DOHH2 (cell line): Measurements from ENCODE around the gene ZMYND8.

Experiments
- H3F3A ChIP-seq: fragments of 200-600 bp; sonication (generic), shearing (Covaris generic); 2 replicates; pipeline ENCODE4 v1.6.0; 2016; ENCODE audit warnings: antibody characterized with exemption, mild to moderate bottlenecking; ENCODE audit not compliant: control insufficient read depth, insufficient read depth
- H3K27ac ChIP-seq: fragments of 200-600 bp; sonication (generic); 2 replicates; pipeline ENCODE4 v1.5.1; 2014; ENCODE audit warnings: low read depth, mild to moderate bottlenecking, low read length, moderate library complexity
- H3K27me3 ChIP-seq: fragments of 200-600 bp; sonication (generic); 2 replicates; pipeline ENCODE4 v1.6.1; 2014; ENCODE audit warnings: mild to moderate bottlenecking, low read length, mixed read lengths; ENCODE audit not compliant: control insufficient read depth
- H3K36me3 ChIP-seq: fragments of 200-600 bp; sonication (generic); 2 replicates; pipeline ENCODE4 v1.6.1; 2014; ENCODE audit warnings: mild to moderate bottlenecking, low read length, moderate library complexity, mixed read lengths; ENCODE audit not compliant: control insufficient read depth
- H3K4me1 ChIP-seq: fragments of 200-600 bp; sonication (generic); 2 replicates; pipeline ENCODE4 v1.6.1; 2014; ENCODE audit warnings: mild to moderate bottlenecking, low read length, mixed read lengths; ENCODE audit not compliant: control insufficient read depth
- H3K4me2 ChIP-seq: fragments of 200-600 bp; sonication (generic); 2 replicates; pipeline ENCODE4 v1.6.0; 2014; ENCODE audit warnings: mild to moderate bottlenecking, low read length, moderate library complexity
- H3K4me3 ChIP-seq: fragments of 200-600 bp; sonication (generic); 2 replicates; pipeline ENCODE4 v1.5.1; 2014; ENCODE audit warnings: mild to moderate bottlenecking, low read length, mixed read lengths
- H3K79me2 ChIP-seq: fragments of 200-600 bp; sonication (generic); 2 replicates; pipeline ENCODE4 v1.6.1; 2014; ENCODE audit warnings: mild to moderate bottlenecking, low read length, mixed read lengths; ENCODE audit not compliant: control insufficient read depth
- H3K9me2 ChIP-seq: fragments of 200-600 bp; sonication (generic); replicated peaks from 2 replicates; pipeline ENCODE4 v1.6.1; 2014; ENCODE audit warnings: mild to moderate bottlenecking, low read length, mixed read lengths; ENCODE audit not compliant: control insufficient read depth
- H3K9me3 ChIP-seq: fragments of 200-600 bp; sonication (generic); 2 replicates; pipeline ENCODE4 v1.6.1; 2014; ENCODE audit warnings: antibody characterized with exemption, low read length, mixed read lengths; ENCODE audit not compliant: control insufficient read depth, insufficient read depth
- H4K20me1 ChIP-seq: fragments of 200-600 bp; sonication (generic); 2 replicates; pipeline ENCODE4 v1.6.0; 2014; ENCODE audit warnings: low read depth, mild to moderate bottlenecking, antibody characterized with exemption, low read length, moderate library complexity; ENCODE audit not compliant: control insufficient read depth, insufficient read depth
- EZH2phosphoT487 ChIP-seq: fragments of 200-600 bp; sonication (generic); IDR thresholded peaks from 2 replicates; pipeline ENCODE4 v1.6.1; 2017; ENCODE audit warnings: borderline replicate concordance, mild to moderate bottlenecking, antibody characterized with exemption, low read length, moderate library complexity, mixed read lengths
- TF ChIP-seq, protein P1 (sequence below): fragments of 200-600 bp; sonication (generic); IDR thresholded peaks from one replicate; pipeline ENCODE4 v1.5.1; 2014; ENCODE audit warnings: antibody characterized with exemption, mild to moderate bottlenecking, low read depth, low read length; ENCODE audit not compliant: poor library complexity, severe bottlenecking

Gene ZMYND8

DNA sequence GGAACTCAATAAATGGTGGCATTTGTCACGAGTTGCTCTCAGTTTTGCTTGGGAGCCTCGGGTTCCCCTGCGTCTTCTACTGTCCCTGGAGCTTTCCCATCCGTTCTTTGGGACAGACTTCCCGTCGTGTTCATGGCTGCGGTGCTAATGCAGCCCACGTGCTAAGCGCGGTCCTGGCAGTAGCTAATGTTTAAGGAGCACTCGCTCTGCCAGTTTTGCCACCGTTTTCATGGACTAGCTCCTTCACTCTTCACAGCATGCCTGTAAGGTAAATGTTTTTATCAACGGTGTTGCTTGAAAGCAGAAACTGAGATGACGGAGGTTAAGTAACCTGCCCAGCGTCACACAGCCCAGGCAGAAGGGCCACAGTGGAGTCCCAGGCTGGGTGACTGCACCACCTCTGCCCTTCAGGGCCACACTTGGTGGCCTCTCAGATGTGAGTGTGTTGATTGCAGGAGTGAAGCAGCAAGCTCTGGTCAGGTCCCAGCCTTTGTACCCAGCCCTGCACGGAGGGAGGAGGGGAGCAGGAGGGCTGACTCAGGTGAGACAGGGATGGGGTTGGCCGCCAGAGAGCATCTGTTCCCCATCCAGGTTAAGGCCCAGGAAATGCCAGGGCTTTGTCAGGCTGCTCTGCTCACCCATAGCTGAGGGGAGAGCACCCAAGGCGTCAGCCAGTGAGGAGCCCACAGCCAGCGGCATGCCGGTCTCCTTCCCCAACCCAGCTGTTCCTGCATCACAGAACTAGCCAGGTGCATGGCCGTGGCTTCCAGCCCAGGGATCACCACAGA is 181.8 kb downstream of the ZMYND8 start:
- H3K4me3 ChIP-seq: no peak overlapping the region
- peaks cover 5% of the 10 kb centered on the region for H3K27me3 ChIP-seq
- no peaks in the 10 kb centered on the region for H3F3A ChIP-seq
- H3K9me3 ChIP-seq: no peaks in the 10 kb centered on the region
- H3K4me2 ChIP-seq: no peak overlapping the region
- no peaks in the 10 kb centered on the region for H3K79me2 ChIP-seq
- H3K9me2 ChIP-seq: no peaks in the 10 kb centered on the region
- H3K36me3 ChIP-seq: no peaks in the 10 kb centered on the region
- no peak for TF ChIP-seq EZH2phosphoT487
- TF ChIP-seq, protein P1, sequence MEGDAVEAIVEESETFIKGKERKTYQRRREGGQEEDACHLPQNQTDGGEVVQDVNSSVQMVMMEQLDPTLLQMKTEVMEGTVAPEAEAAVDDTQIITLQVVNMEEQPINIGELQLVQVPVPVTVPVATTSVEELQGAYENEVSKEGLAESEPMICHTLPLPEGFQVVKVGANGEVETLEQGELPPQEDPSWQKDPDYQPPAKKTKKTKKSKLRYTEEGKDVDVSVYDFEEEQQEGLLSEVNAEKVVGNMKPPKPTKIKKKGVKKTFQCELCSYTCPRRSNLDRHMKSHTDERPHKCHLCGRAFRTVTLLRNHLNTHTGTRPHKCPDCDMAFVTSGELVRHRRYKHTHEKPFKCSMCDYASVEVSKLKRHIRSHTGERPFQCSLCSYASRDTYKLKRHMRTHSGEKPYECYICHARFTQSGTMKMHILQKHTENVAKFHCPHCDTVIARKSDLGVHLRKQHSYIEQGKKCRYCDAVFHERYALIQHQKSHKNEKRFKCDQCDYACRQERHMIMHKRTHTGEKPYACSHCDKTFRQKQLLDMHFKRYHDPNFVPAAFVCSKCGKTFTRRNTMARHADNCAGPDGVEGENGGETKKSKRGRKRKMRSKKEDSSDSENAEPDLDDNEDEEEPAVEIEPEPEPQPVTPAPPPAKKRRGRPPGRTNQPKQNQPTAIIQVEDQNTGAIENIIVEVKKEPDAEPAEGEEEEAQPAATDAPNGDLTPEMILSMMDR: no peak
- H3K4me1 ChIP-seq: no peaks in the 10 kb centered on the region
- no peaks in the 10 kb centered on the region for H4K20me1 ChIP-seq
- H3K27ac ChIP-seq: no peak overlapping the region

DNA sequence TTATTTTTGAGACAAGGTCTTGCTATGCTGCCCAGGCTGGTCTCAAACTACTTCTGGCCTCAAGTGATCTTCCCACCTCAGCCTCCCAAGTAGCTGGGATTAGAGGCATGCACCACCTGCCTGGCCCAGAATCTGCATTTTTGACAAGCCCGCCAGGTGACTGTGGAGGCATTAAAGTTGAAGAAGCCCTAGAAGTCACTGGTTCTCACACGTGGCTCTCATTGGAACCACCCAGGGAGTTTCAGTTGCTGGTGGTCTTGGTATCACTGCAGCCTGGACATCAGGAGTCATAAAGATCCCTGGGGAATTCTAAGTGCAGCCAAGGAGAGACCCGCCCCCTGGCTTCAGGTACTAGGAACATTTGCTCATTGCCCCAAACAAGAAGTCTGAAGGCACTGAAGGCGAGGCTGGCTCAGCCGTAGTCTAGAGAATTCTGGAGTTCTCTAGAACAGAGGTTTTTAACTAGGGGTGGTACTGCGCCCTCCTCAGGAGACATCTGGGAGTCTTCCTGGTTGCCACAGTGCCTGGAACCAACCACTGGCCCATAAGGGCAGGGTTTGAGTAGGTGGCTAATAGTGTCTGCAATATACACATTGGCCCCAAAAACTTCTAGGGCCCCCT is 182.8 kb downstream of the ZMYND8 start:
- TF ChIP-seq EZH2phosphoT487: no peak
- TF ChIP-seq, protein P1: no peak
- Histone ChIP-seq H3K4me3 (no peak overlapping the region), H3K4me2 (no peak overlapping the region), H3K9me2 (no peaks in the 10 kb centered on the region), H3K9me3 (no peaks in the 10 kb centered on the region), H3F3A (no peaks in the 10 kb centered on the region), H3K36me3 (no peaks in the 10 kb centered on the region), H3K27me3 (peaks cover 11% of the 10 kb centered on the region), H3K4me1 (no peaks in the 10 kb centered on the region), H4K20me1 (no peaks in the 10 kb centered on the region), H3K79me2 (no peaks in the 10 kb centered on the region), H3K27ac (no peak overlapping the region)

DNA sequence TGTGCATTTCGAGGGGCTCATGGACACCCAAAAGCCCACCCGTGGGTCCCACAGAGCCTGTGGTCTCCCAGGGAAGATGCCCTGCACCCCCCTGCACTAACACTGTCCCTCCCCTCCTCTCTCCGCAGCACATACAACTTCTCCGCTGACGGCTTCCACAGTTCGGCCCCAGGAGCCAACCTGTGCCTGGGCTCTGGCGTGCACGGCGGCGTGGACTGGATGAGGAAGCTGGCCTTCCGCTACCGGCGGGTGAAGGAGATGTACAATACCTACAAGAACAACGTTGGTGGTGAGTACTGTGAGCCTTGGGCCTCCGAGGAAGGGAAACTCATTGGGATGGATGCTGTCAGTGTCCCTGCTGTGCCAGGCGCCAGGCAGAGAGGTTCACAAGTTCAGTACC is 183.9 kb downstream of the ZMYND8 start:
- Histone ChIP-seq H3K9me2 (no peaks in the 10 kb centered on the region), H3K4me3 (no peak overlapping the region), H3K27ac (no peak overlapping the region), H3F3A (no peaks in the 10 kb centered on the region), H3K4me2 (no peak overlapping the region), H3K36me3 (no peaks in the 10 kb centered on the region), H4K20me1 (no peaks in the 10 kb centered on the region), H3K9me3 (no peaks in the 10 kb centered on the region), H3K79me2 (no peaks in the 10 kb centered on the region), H3K27me3 (peaks cover 14% of the 10 kb centered on the region), H3K4me1 (no peaks in the 10 kb centered on the region)
- no peak for TF ChIP-seq EZH2phosphoT487
- TF ChIP-seq, protein P1: no peak
